SK-N-SH (cell line): ENCODE measurements around the gene NPIPB6. TPM values are rescaled to one million over a fixed set of nuclear protein-coding genes. Genes with fewer than 3 reads are reported as not detected.

Source experiments
- CTCF ChIA-PET: fragments of 300-600, 350-600 bp; formaldehyde crosslinking; extraction: SDS; loops from one replicate; lab custom pipeline; 2021; lab: Yijun Ruan, JAX
- POLR2A ChIA-PET: fragments of 350-600 bp; sonication (Branson Sonifier 250); formaldehyde crosslinking; extraction: SDS; loops from one replicate; lab custom pipeline; 2020; ENCODE audit warnings: antibody characterized with exemption, inconsistent platforms; lab: Yijun Ruan, JAX
- DNase-seq: peaks from one replicate; pipeline ENCODE4 v3.0.0; 2012
- H2AFZ ChIP-seq: fragments of 200-600 bp; sonication (generic); 2 replicates; pipeline ENCODE4 v1.8.1; 2016; ENCODE audit warnings: antibody characterized with exemption, mild to moderate bottlenecking, low read depth
- H3F3A ChIP-seq: fragments of 200-600 bp; sonication (generic); replicated peaks from 2 replicates; pipeline ENCODE3; 2016; ENCODE audit warnings: antibody characterized with exemption, mild to moderate bottlenecking; ENCODE audit not compliant: insufficient read depth
- H3K27ac ChIP-seq, 2 experiments: fragments of 200-500 bp in 1 of 2; fragments of 200-600 bp in 1 of 2; sonication (Bioruptor generic) in 1 of 2; sonication (generic), shearing (Covaris generic) in 1 of 2; 2 replicates each; pipeline versions ENCODE4 v1.5.1 to v1.6.1; 2014 to 2016; ENCODE audit warnings: low read depth in 2 of 2, inconsistent platforms in 1 of 2, low read length in 1 of 2, mild to moderate bottlenecking in 1 of 2, mixed read lengths in 1 of 2
- H3K27me3 ChIP-seq: fragments of 200-600 bp; sonication (generic), shearing (Covaris generic); 2 replicates; pipeline ENCODE4 v1.6.1; 2016; ENCODE audit warnings: mixed run types; ENCODE audit not compliant: insufficient read depth
- H3K36me3 ChIP-seq, 2 experiments: fragments of 200-500 bp in 1 of 2; fragments of 200-600 bp in 1 of 2; sonication (Bioruptor generic) in 1 of 2; sonication (generic) in 1 of 2; replicated peaks in 1 of 2; 2 replicates each; pipeline versions ENCODE3 to v1.5.1; 2014 to 2016; ENCODE audit warnings: low read length in 1 of 2, mild to moderate bottlenecking in 1 of 2; ENCODE audit not compliant: insufficient read depth in 2 of 2, control insufficient read depth in 1 of 2
- H3K4me1 ChIP-seq, 2 experiments: fragments of 200-500 bp in 1 of 2; fragments of 200-600 bp in 1 of 2; sonication (Bioruptor generic) in 1 of 2; sonication (generic), shearing (Covaris generic) in 1 of 2; 2 replicates each; pipeline versions ENCODE4 v1.5.1 to v1.6.1; 2014 to 2016; ENCODE audit warnings: low read depth in 1 of 2, low read length in 1 of 2, mixed run types in 1 of 2; ENCODE audit not compliant: insufficient read depth in 2 of 2, control insufficient read depth in 1 of 2
- H3K4me2 ChIP-seq: fragments of 200-600 bp; sonication (generic), shearing (Covaris generic); 2 replicates; pipeline ENCODE4 v1.6.1; 2017; ENCODE audit warnings: mixed run types
- H3K4me3 ChIP-seq, 2 experiments: fragments of 200-500 bp in 1 of 2; fragments of 200-600 bp in 1 of 2; sonication (Bioruptor generic) in 1 of 2; sonication (generic), shearing (Covaris generic) in 1 of 2; 2 replicates each; pipeline versions ENCODE4 v1.5.1 to v1.8.1; 2014 to 2016; ENCODE audit warnings: low read depth in 2 of 2, inconsistent platforms in 1 of 2, low read length in 1 of 2, mild to moderate bottlenecking in 1 of 2, mixed read lengths in 1 of 2, moderate library complexity in 1 of 2
- H3K79me2 ChIP-seq: fragments of 200-600 bp; sonication (generic); 2 replicates; pipeline ENCODE4 v1.8.1; 2017; ENCODE audit warnings: mild to moderate bottlenecking; ENCODE audit not compliant: insufficient read depth
- H3K9ac ChIP-seq: fragments of 200-600 bp; sonication (generic); 2 replicates; pipeline ENCODE4 v1.6.1; 2017; ENCODE audit warnings: mixed run types
- H3K9me2 ChIP-seq: fragments of 200-600 bp; sonication (generic); 2 replicates; pipeline ENCODE4 v1.6.1; 2017; ENCODE audit warnings: mixed run types
- H3K9me3 ChIP-seq: fragments of 200-600 bp; sonication (generic); 2 replicates; pipeline ENCODE4 v1.6.1; 2017; ENCODE audit warnings: mixed run types, mild to moderate bottlenecking, moderate library complexity
- H4K20me1 ChIP-seq: fragments of 200-600 bp; sonication (generic); 2 replicates; pipeline ENCODE4 v1.6.1; 2017; ENCODE audit warnings: mild to moderate bottlenecking, mixed run types; ENCODE audit not compliant: insufficient read depth
- CHD2 ChIP-seq: fragments of 150-350 bp; IDR thresholded peaks from 2 replicates; pipeline ENCODE4 v1.6.1; 2018; ENCODE audit warnings: low read length; ENCODE audit not compliant: partially characterized antibody
- EZH2phosphoT487 ChIP-seq: fragments of 200-600 bp; sonication (generic); IDR thresholded peaks from 2 replicates; pipeline ENCODE4 v1.6.1; 2017; ENCODE audit warnings: low read depth, mixed run types, mild to moderate bottlenecking, antibody characterized with exemption, moderate library complexity, borderline replicate concordance
- FOSL2 ChIP-seq: IDR thresholded peaks from 2 replicates; pipeline ENCODE4 v1.4.0; 2012; ENCODE audit warnings: low read depth, mild to moderate bottlenecking, moderate library complexity, borderline replicate concordance
- FOXJ3 ChIP-seq: sonication (generic); formaldehyde crosslinking; IDR thresholded peaks from 2 replicates; pipeline ENCODE4 v1.5.1; 2020; ENCODE audit warnings: mild to moderate bottlenecking, missing genetic modification reagents
- GABPA ChIP-seq: IDR thresholded peaks from 2 replicates; pipeline ENCODE4 v1.4.0; 2012; ENCODE audit warnings: low read depth, mild to moderate bottlenecking
- GATA2 ChIP-seq: sonication (generic); formaldehyde crosslinking; IDR thresholded peaks from 2 replicates; pipeline ENCODE4 v1.5.0; 2020; ENCODE audit warnings: mild to moderate bottlenecking, missing genetic modification reagents
- IRF3 ChIP-seq: fragments of 150-350 bp; IDR thresholded peaks from 2 replicates; pipeline ENCODE4 v1.6.1; 2016; ENCODE audit warnings: mild to moderate bottlenecking, low read depth, low read length
- MEF2A ChIP-seq: IDR thresholded peaks from 2 replicates; pipeline ENCODE4 v1.4.0; 2012; ENCODE audit warnings: low read depth, borderline replicate concordance
- NFIC ChIP-seq: IDR thresholded peaks from 2 replicates; pipeline ENCODE4 v1.4.0; 2012; ENCODE audit warnings: borderline replicate concordance
- NRF1 ChIP-seq: IDR thresholded peaks from 2 replicates; pipeline ENCODE4 v1.6.1; 2012; ENCODE audit warnings: low read depth, mild to moderate bottlenecking, low read length
- POLR2AphosphoS5 ChIP-seq: IDR thresholded peaks from 2 replicates; pipeline ENCODE4 v1.6.1; 2012; ENCODE audit warnings: low read depth, low read length
- RCOR1 ChIP-seq: fragments of 150-350 bp; IDR thresholded peaks from 2 replicates; pipeline ENCODE4 v1.6.1; 2017; ENCODE audit warnings: antibody characterized with exemption, low read length
- YY1 ChIP-seq: IDR thresholded peaks from 2 replicates; pipeline ENCODE4 v1.4.0; 2012; ENCODE audit warnings: low read depth, mild to moderate bottlenecking
- WGBS: methylation state at CpG from one replicate; pipeline ENCODE4 v1.1.6; 2017; ENCODE audit warnings: low lambda C conversion rate; 5-methylcytosine and 5-hydroxymethylcytosine counted together
- polyA plus RNA-seq, 3 experiments: library from polyadenylated mRNA; depleted of rRNA; stranded (reverse); fragments of >200 nt; gene quantifications; 2 replicates each; pipeline ENCODE4 v1.2.3, GENCODE V29; 2012

NPIPB6 gene
- polyA plus RNA-seq, 1 of the 3 experiments (the other 2 are of a cell fraction): 0.35 TPM

- Histone ChIP-seq H3K36me3 (no peaks in the 10 kb centered on the region), H3F3A (no peaks in the 10 kb centered on the region), H3K4me3 (no peak overlapping the region), H3K27ac (no peak overlapping the region), H3K4me2 (no peak overlapping the region), H3K9ac (no peak overlapping the region), H3K27me3 (no peaks in the 10 kb centered on the region), H3K9me3 (no peaks in the 10 kb centered on the region), H2AFZ (no peak overlapping the region), H4K20me1 (no peaks in the 10 kb centered on the region), H3K79me2 (no peaks in the 10 kb centered on the region), H3K4me1 (no peaks in the 10 kb centered on the region; a peak in 1 of 4 replicates), H3K9me2 (no peaks in the 10 kb centered on the region)
- DNase-seq: no peak
- ChIA-PET POLR2A (interaction anchor here (1.7 kb wide), 1 partner anchor 38 kb away, joined by 7 read pairs; no protein-coding TSS in a partner anchor), CTCF (interaction anchor here (1.1 to 15.8 kb wide), 5 partner anchors 8 to 34 kb away, joined by 6 to 302 read pairs (median 31); partner anchors contain the start of gene SBK1)
- WGBS: 80% methylated on average over 6 of the region's 6 CpGs
- TF ChIP-seq IRF3 (no peak), MEF2A (no peak), GABPA (no peak), CHD2 (no peak), NRF1 (no peak), FOSL2 (no peak), EZH2phosphoT487 (no peak), FOXJ3 (CRISPR knock-in tag) (no peak), RCOR1 (no peak), GATA2 (CRISPR knock-in tag) (no peak), NFIC (no peak)
Observed at GRCh38 chr16:28316054-28316453, 47.3 kb downstream of the NPIPB6 start.

- WGBS: 74% methylated on average over 11 of the region's 11 CpGs
- H3K36me3 ChIP-seq: no peaks in the 10 kb centered on the region
- no peaks in the 10 kb centered on the region for H3F3A ChIP-seq
- H3K79me2 ChIP-seq: no peaks in the 10 kb centered on the region
- no peak overlapping the region for H2AFZ ChIP-seq
- TF ChIP-seq YY1 (no peak), POLR2AphosphoS5 (no peak)
- DNase-seq: no peak
- H3K9me2 ChIP-seq: no peaks in the 10 kb centered on the region
- ChIA-PET CTCF (interaction anchor here (0.7 to 15.8 kb wide), 6 partner anchors 8 to 32 kb away, joined by 3 to 302 read pairs (median 5); partner anchors contain the start of gene SBK1), POLR2A (interaction anchor here (0.8 kb wide), 1 partner anchor 33 kb away, joined by 7 read pairs; no protein-coding TSS in a partner anchor)
- no peak overlapping the region for H3K4me3 ChIP-seq
- no peaks in the 10 kb centered on the region; a peak in 1 of 4 replicates for H3K4me1 ChIP-seq
- H3K27ac ChIP-seq: no peak overlapping the region
- no peaks in the 10 kb centered on the region for H4K20me1 ChIP-seq
- no peak overlapping the region for H3K9ac ChIP-seq
- H3K9me3 ChIP-seq: no peaks in the 10 kb centered on the region
- no peak overlapping the region for H3K4me2 ChIP-seq
- no peaks in the 10 kb centered on the region for H3K27me3 ChIP-seq
Observed at GRCh38 chr16:28313587-28313986, 49.7 kb downstream of the NPIPB6 start.
